Mesenchymal stem cell (in vitro differentiated cells and primary cell): ENCODE data around the gene C4orf50.
A peak's percentile ranks its signal among the peaks of the same experiment; 100 is the strongest.

Experiments used
- DNase-seq: peaks from one replicate; pipeline ENCODE4 v3.0.0-alpha.2; 2013
- H2AFZ ChIP-seq: one replicate; pipeline ENCODE4 v1.6.1; 2013; ENCODE audit warnings: low read depth, mild to moderate bottlenecking, control low read depth, inconsistent platforms, low read length, moderate library complexity
- H2AK5ac ChIP-seq: 2 replicates; pipeline ENCODE4 v1.6.1; 2013; ENCODE audit warnings: low read length, moderate library complexity, mild to moderate bottlenecking, inconsistent platforms; ENCODE audit not compliant: severe bottlenecking
- H2BK120ac ChIP-seq: one replicate; pipeline ENCODE4 v1.6.1; 2013; ENCODE audit warnings: low read depth, mild to moderate bottlenecking, inconsistent platforms, low read length, moderate library complexity
- H2BK12ac ChIP-seq, 2 experiments: one replicate each; pipeline ENCODE4 v1.6.1; 2013; ENCODE audit warnings: inconsistent platforms in 2 of 2, low read length in 2 of 2, mild to moderate bottlenecking in 2 of 2, moderate library complexity in 2 of 2, control low read depth in 1 of 2
- H2BK15ac ChIP-seq: one replicate; pipeline ENCODE4 v1.6.1; 2013; ENCODE audit warnings: mild to moderate bottlenecking, low read depth, inconsistent platforms; ENCODE audit not compliant: poor library complexity, severe bottlenecking
- H2BK5ac ChIP-seq: 2 replicates; pipeline ENCODE4 v1.6.1; 2013; ENCODE audit warnings: low read depth, mild to moderate bottlenecking, low read length, control low read depth, inconsistent platforms; ENCODE audit not compliant: poor library complexity, severe bottlenecking
- H3K14ac ChIP-seq, 2 experiments: one replicate each; pipeline ENCODE4 v1.6.1; 2013; ENCODE audit warnings: inconsistent platforms in 2 of 2, low read length in 2 of 2, control low read depth in 1 of 2, mild to moderate bottlenecking in 1 of 2, moderate library complexity in 1 of 2
- H3K18ac ChIP-seq, 2 experiments: one replicate each; pipeline ENCODE4 v1.6.1; 2013; ENCODE audit warnings: inconsistent platforms in 2 of 2, low read length in 2 of 2, control low read depth in 1 of 2, low read depth in 1 of 2, mild to moderate bottlenecking in 1 of 2
- H3K23ac ChIP-seq, 2 experiments: one replicate each; pipeline ENCODE4 v1.6.1; 2013; ENCODE audit warnings: inconsistent platforms in 2 of 2, low read length in 2 of 2, mild to moderate bottlenecking in 2 of 2, moderate library complexity in 2 of 2, control low read depth in 1 of 2
- H3K27ac ChIP-seq: 2 replicates; pipeline ENCODE4 v1.5.1; 2013; ENCODE audit warnings: mild to moderate bottlenecking, moderate library complexity, low read length, control low read depth, inconsistent platforms; ENCODE audit not compliant: poor library complexity, severe bottlenecking
- H3K27me3 ChIP-seq, 2 experiments: 2 replicates each; pipeline versions ENCODE4 v1.6.1 to v1.7.0; 2013; ENCODE audit warnings: low read length in 2 of 2, mild to moderate bottlenecking in 2 of 2, moderate library complexity in 2 of 2, control low read depth in 1 of 2, inconsistent platforms in 1 of 2; ENCODE audit not compliant: control insufficient read depth in 1 of 2, insufficient read depth in 1 of 2
- H3K36me3 ChIP-seq, 2 experiments: 2 replicates each; pipeline versions ENCODE4 v1.6.1 to v1.7.0; 2013; ENCODE audit warnings: low read length in 2 of 2, control low read depth in 1 of 2, inconsistent platforms in 1 of 2, low read depth in 1 of 2, mild to moderate bottlenecking in 1 of 2; ENCODE audit not compliant: insufficient read depth in 2 of 2, control insufficient read depth in 1 of 2
- H3K4ac ChIP-seq, 2 experiments: one replicate each; pipeline ENCODE4 v1.6.1; 2013; ENCODE audit warnings: inconsistent platforms in 2 of 2, low read length in 2 of 2, mild to moderate bottlenecking in 2 of 2, moderate library complexity in 2 of 2, control low read depth in 1 of 2, low read depth in 1 of 2
- H3K4me1 ChIP-seq: 2 replicates; pipeline ENCODE4 v1.6.1; 2013; ENCODE audit warnings: low read depth, low read length, control low read depth; ENCODE audit not compliant: control insufficient read depth, insufficient read depth
- H3K4me2 ChIP-seq: 2 replicates; pipeline ENCODE4 v1.6.1; 2013; ENCODE audit warnings: low read length, mild to moderate bottlenecking, inconsistent platforms; ENCODE audit not compliant: poor library complexity, severe bottlenecking
- H3K4me3 ChIP-seq, 2 experiments: 2 replicates each; pipeline versions ENCODE4 v1.5.1 to v1.7.0; 2013; ENCODE audit warnings: low read length in 2 of 2, mild to moderate bottlenecking in 2 of 2, control low read depth in 1 of 2, low read depth in 1 of 2; ENCODE audit not compliant: insufficient read depth in 1 of 2
- H3K79me1 ChIP-seq: replicated peaks from 2 replicates; pipeline ENCODE4 v1.6.1; 2013; ENCODE audit warnings: mild to moderate bottlenecking, control low read depth, low read length, inconsistent platforms; ENCODE audit not compliant: poor library complexity, severe bottlenecking
- H3K9ac ChIP-seq: 2 replicates; pipeline ENCODE4 v1.7.0; 2013; ENCODE audit warnings: mild to moderate bottlenecking, low read length, moderate library complexity
- H3K9me3 ChIP-seq: 2 replicates; pipeline ENCODE4 v1.7.0; 2013; ENCODE audit warnings: mild to moderate bottlenecking, low read length; ENCODE audit not compliant: control insufficient read depth
- H4K8ac ChIP-seq: one replicate; pipeline ENCODE4 v1.6.1; 2013; ENCODE audit warnings: inconsistent platforms, mild to moderate bottlenecking, low read length, moderate library complexity
- H4K91ac ChIP-seq: one replicate; pipeline ENCODE4 v1.6.1; 2013; ENCODE audit warnings: mild to moderate bottlenecking, low read length, inconsistent platforms
- WGBS: methylation state at CpG from one replicate; pipeline ENCODE4 v1.1.7; 2013; ENCODE audit warnings: mixed read lengths; 5-methylcytosine and 5-hydroxymethylcytosine counted together

Gene C4orf50

GRCh38 chr4:5976431-5976830, 41.8 kb downstream of the C4orf50 start:
- no peak overlapping the region for H3K23ac ChIP-seq
- H3K36me3 ChIP-seq: no peaks in the 10 kb centered on the region
- WGBS: 86% methylated on average over 6 of the region's 6 CpGs
- H3K27me3 ChIP-seq: peaks cover 0 to 58% of the 10 kb centered on the region in 2 experiments
- no peak overlapping the region for H2AFZ ChIP-seq
- no peak overlapping the region for H3K27ac ChIP-seq
- no peak overlapping the region for H2BK5ac ChIP-seq
- no peak overlapping the region for H3K4me2 ChIP-seq
- no peak overlapping the region for H4K91ac ChIP-seq
- H3K18ac ChIP-seq: no peak overlapping the region
- H3K9me3 ChIP-seq: no peaks in the 10 kb centered on the region
- no peak overlapping the region for H3K14ac ChIP-seq
- H3K4me3 ChIP-seq: no peak overlapping the region
- H2BK12ac ChIP-seq: no peak overlapping the region
- no peaks in the 10 kb centered on the region for H3K79me1 ChIP-seq
- no peak overlapping the region for H2BK120ac ChIP-seq
- DNase-seq: no peak
- H2BK15ac ChIP-seq: no peak overlapping the region
- H3K4me1 ChIP-seq: no peaks in the 10 kb centered on the region
- no peak overlapping the region for H2AK5ac ChIP-seq
- H4K8ac ChIP-seq: no peak overlapping the region
- no peak overlapping the region for H3K9ac ChIP-seq
- H3K4ac ChIP-seq: no peak overlapping the region

- H3K4me1 ChIP-seq: no peaks in the 10 kb centered on the region
- no peak overlapping the region for H2BK12ac ChIP-seq
- H3K23ac ChIP-seq: no peak overlapping the region
- no peak overlapping the region for H2BK120ac ChIP-seq
- peak overlapping the region in 1 of 2 experiments; percentile 26 for H3K4me3 ChIP-seq
- no peak overlapping the region for H4K8ac ChIP-seq
- no peak overlapping the region for H3K18ac ChIP-seq
- H3K9me3 ChIP-seq: no peaks in the 10 kb centered on the region
- no peak for DNase-seq
- H2BK5ac ChIP-seq: no peak overlapping the region
- no peak overlapping the region for H3K27ac ChIP-seq
- no peak overlapping the region for H2BK15ac ChIP-seq
- no peak overlapping the region for H3K4ac ChIP-seq
- H3K79me1 ChIP-seq: no peaks in the 10 kb centered on the region
- peaks cover 0 to 66% of the 10 kb centered on the region in 2 experiments for H3K27me3 ChIP-seq
- H3K9ac ChIP-seq: no peak overlapping the region
- 91% methylated on average over 15 of the region's 15 CpGs for WGBS
- H4K91ac ChIP-seq: no peak overlapping the region
- no peak overlapping the region for H2AK5ac ChIP-seq
- no peak overlapping the region for H3K14ac ChIP-seq
- H3K4me2 ChIP-seq: no peak overlapping the region
- no peak overlapping the region for H2AFZ ChIP-seq
- H3K36me3 ChIP-seq: no peaks in the 10 kb centered on the region
Measured at GRCh38 chr4:5974321-5974720, 43.9 kb downstream of the C4orf50 start.

- Histone ChIP-seq H3K4me2 (no peak overlapping the region), H2BK5ac (no peak overlapping the region), H4K91ac (no peak overlapping the region), H3K79me1 (no peaks in the 10 kb centered on the region), H3K23ac (no peak overlapping the region), H2BK15ac (no peak overlapping the region), H3K36me3 (no peaks in the 10 kb centered on the region), H3K14ac (no peak overlapping the region), H2BK12ac (no peak overlapping the region), H3K9ac (no peak overlapping the region), H3K4me3 (no peak overlapping the region), H2AFZ (no peak overlapping the region), H3K27me3 (peaks cover 0 to 64% of the 10 kb centered on the region in 2 experiments), H3K4me1 (no peaks in the 10 kb centered on the region), H3K18ac (no peak overlapping the region), H4K8ac (no peak overlapping the region), H2BK120ac (no peak overlapping the region), H3K9me3 (no peaks in the 10 kb centered on the region), H3K27ac (no peak overlapping the region), H3K4ac (no peak overlapping the region), H2AK5ac (no peak overlapping the region)
- 84% methylated on average over 24 of the region's 25 CpGs for WGBS
- no peak for DNase-seq
Measured at GRCh38 chr4:5973486-5974220, 44.6 kb downstream of the C4orf50 start.

- no peaks in the 10 kb centered on the region for H3K9me3 ChIP-seq
- H2BK5ac ChIP-seq: no peak overlapping the region
- peak overlapping the region in 1 of 2 experiments; percentile 12 for H3K14ac ChIP-seq
- H3K27ac ChIP-seq: no peak overlapping the region
- 77% methylated on average over 10 of the region's 10 CpGs for WGBS
- no peaks in the 10 kb centered on the region for H3K4me1 ChIP-seq
- H2BK12ac ChIP-seq: no peak overlapping the region
- no peaks in the 10 kb centered on the region for H3K79me1 ChIP-seq
- no peak overlapping the region for H2AFZ ChIP-seq
- H3K9ac ChIP-seq: no peak overlapping the region
- no peak overlapping the region for H3K4me3 ChIP-seq
- no peak overlapping the region for H2AK5ac ChIP-seq
- H3K23ac ChIP-seq: no peak overlapping the region
- no peak overlapping the region for H2BK15ac ChIP-seq
- DNase-seq: no peak
- no peak overlapping the region for H3K4me2 ChIP-seq
- H3K4ac ChIP-seq: no peak overlapping the region
- H2BK120ac ChIP-seq: no peak overlapping the region
- H4K91ac ChIP-seq: no peak overlapping the region
- H3K27me3 ChIP-seq: peaks cover 0 to 62% of the 10 kb centered on the region in 2 experiments
- H3K18ac ChIP-seq: no peak overlapping the region
- no peaks in the 10 kb centered on the region for H3K36me3 ChIP-seq
- H4K8ac ChIP-seq: no peak overlapping the region
Measured at GRCh38 chr4:5973033-5973432, 45.2 kb downstream of the C4orf50 start.
